HCT116 (cell line): ENCODE data around the gene FBN1. TPM values are rescaled to one million over a fixed set of nuclear protein-coding genes. Genes with fewer than 3 reads are reported as not detected.

Source experiments
- ATAC-seq: fragments of 200-7000 bp; cut with Tn5 transposase; 2 replicates; pipeline ENCODE4 v1.9.1; 2020; ENCODE audit warnings: mild to moderate bottlenecking, moderate library complexity
- BruUV-seq: library from RNA; stranded (reverse); fragments of 400-500 nt; replicated peaks from 2 replicates; lab custom pipeline; 2021; lab: Mats Ljungman, UMichigan
- CTCF ChIA-PET: fragments of 300-600 bp; sonication (Branson Sonifier 250); formaldehyde crosslinking; loops from one replicate; lab custom pipeline; 2021; ENCODE audit warnings: antibody characterized with exemption; lab: Charles Lee
- POLR2A ChIA-PET: fragments of 300-600, 350-600 bp; sonication (Branson Sonifier 250); formaldehyde crosslinking; loops from one replicate; lab custom pipeline; 2021; ENCODE audit warnings: antibody characterized with exemption; lab: Charles Lee
- RAD21 ChIA-PET, 2 experiments: fragments of 300-600 bp; sonication (Branson Sonifier 250); formaldehyde crosslinking; loops; one replicate each; lab custom pipeline; 2023; ENCODE audit warnings: low total read pairs in 2 of 2; ENCODE audit not compliant: uncharacterized antibody in 2 of 2, unreplicated experiment in 2 of 2, low non-redundant PET in 1 of 2; lab: Charles Lee
- DNase-seq: peaks from one replicate; pipeline ENCODE4 v3.0.0-alpha.2; 2010; ENCODE audit warnings: low read depth, low spot score
- H2AFZ ChIP-seq: fragments of 200-600 bp; shearing (Covaris generic), sonication (generic); 2 replicates; pipeline ENCODE4 v1.6.1; 2017; ENCODE audit warnings: low read depth, mixed run types, mixed read lengths, antibody characterized with exemption, low read length; ENCODE audit not compliant: poor library complexity, severe bottlenecking
- H3K27ac ChIP-seq: 2 replicates; pipeline ENCODE4 v1.5.1; 2012; ENCODE audit warnings: low read depth, low read length
- H3K27me3 ChIP-seq: fragments of 200-600 bp; sonication (generic); 2 replicates; pipeline ENCODE4 v1.6.1; 2016; ENCODE audit warnings: mixed run types, low read length, mixed read lengths; ENCODE audit not compliant: insufficient read depth
- H3K36me3 ChIP-seq, 2 experiments: fragments of 200-500 bp in 1 of 2; fragments of 200-600 bp in 1 of 2; sonication (Bioruptor generic) in 1 of 2; sonication (generic) in 1 of 2; 2 replicates each; pipeline versions ENCODE4 v1.5.1 to v1.6.1; 2014 to 2016; ENCODE audit warnings: low read length in 2 of 2, inconsistent platforms in 1 of 2, mixed read lengths in 1 of 2, mixed run types in 1 of 2; ENCODE audit not compliant: insufficient read depth in 2 of 2, control insufficient read depth in 1 of 2
- H3K4me1 ChIP-seq, 2 experiments: fragments of 200-600 bp in 1 of 2; sonication (generic) in 1 of 2; 2 replicates each; pipeline versions ENCODE4 v1.5.1 to v1.6.1; 2012 to 2017; ENCODE audit warnings: low read length in 2 of 2, inconsistent platforms in 1 of 2, mild to moderate bottlenecking in 1 of 2, mixed read lengths in 1 of 2, mixed run types in 1 of 2, moderate library complexity in 1 of 2; ENCODE audit not compliant: insufficient read depth in 2 of 2, control insufficient read depth in 1 of 2
- H3K4me2 ChIP-seq: fragments of 200-600 bp; sonication (generic); 2 replicates; pipeline ENCODE4 v1.6.1; 2017; ENCODE audit warnings: mixed run types, low read length, mixed read lengths
- H3K4me3 ChIP-seq, 2 experiments: fragments of 200-600 bp in 1 of 2; sonication (generic) in 1 of 2; replicated peaks in 1 of 2; 2 replicates each; pipeline ENCODE4 v1.5.1; 2011 to 2016; ENCODE audit warnings: low read length in 2 of 2, control low read depth in 1 of 2, low read depth in 1 of 2, mild to moderate bottlenecking in 1 of 2, mixed read lengths in 1 of 2, mixed run types in 1 of 2
- H3K79me2 ChIP-seq: fragments of 200-600 bp; sonication (generic); 2 replicates; pipeline ENCODE4 v1.6.1; 2017; ENCODE audit warnings: mild to moderate bottlenecking, mixed run types, low read length, moderate library complexity, mixed read lengths; ENCODE audit not compliant: insufficient read depth
- H3K9ac ChIP-seq: fragments of 200-600 bp; sonication (generic); 2 replicates; pipeline ENCODE4 v1.6.1; 2016; ENCODE audit warnings: low read length, mixed read lengths
- H3K9me2 ChIP-seq: fragments of 200-600 bp; sonication (generic), shearing (Covaris generic); 2 replicates; pipeline ENCODE4 v1.6.1; 2017; ENCODE audit warnings: mixed run types, mild to moderate bottlenecking, moderate library complexity; ENCODE audit not compliant: insufficient read depth
- H3K9me3 ChIP-seq, 2 experiments: fragments of 200-500 bp in 1 of 2; fragments of 200-600 bp in 1 of 2; sonication (Bioruptor generic) in 1 of 2; sonication (generic) in 1 of 2; 2 replicates each; pipeline ENCODE4 v1.6.1; 2014 to 2017; ENCODE audit warnings: low read length in 2 of 2, mixed read lengths in 2 of 2, inconsistent platforms in 1 of 2, low read depth in 1 of 2, mild to moderate bottlenecking in 1 of 2, mixed run types in 1 of 2, moderate library complexity in 1 of 2; ENCODE audit not compliant: control insufficient read depth in 1 of 2, insufficient read depth in 1 of 2
- H4K20me1 ChIP-seq: fragments of 200-600 bp; sonication (generic), shearing (Covaris generic); 2 replicates; pipeline ENCODE4 v1.6.1; 2017; ENCODE audit warnings: mixed run types, mild to moderate bottlenecking, moderate library complexity; ENCODE audit not compliant: insufficient read depth
- CBX3 ChIP-seq: IDR thresholded peaks from 2 replicates; pipeline ENCODE4 v1.6.1; 2012; ENCODE audit warnings: low read depth
- ELF1 ChIP-seq: IDR thresholded peaks from 2 replicates; pipeline ENCODE4 v1.6.1; 2012; ENCODE audit warnings: low read depth, borderline replicate concordance
- EZH2 ChIP-seq: fragments of 200-600 bp; sonication (generic); IDR thresholded peaks from 2 replicates; pipeline ENCODE4 v1.6.1; 2017; ENCODE audit warnings: antibody characterized with exemption, mixed run types
- EZH2phosphoT487 ChIP-seq: fragments of 200-600 bp; IDR thresholded peaks from 2 replicates; pipeline ENCODE4 v1.6.1; 2018; ENCODE audit warnings: antibody characterized with exemption, borderline replicate concordance
- JUND ChIP-seq: IDR thresholded peaks from 2 replicates; pipeline ENCODE4 v1.6.1; 2012
- RAD21 ChIP-seq: IDR thresholded peaks from 2 replicates; pipeline ENCODE4 v1.6.1; 2012; ENCODE audit warnings: low read depth, mild to moderate bottlenecking
- SIN3A ChIP-seq: IDR thresholded peaks from 2 replicates; pipeline ENCODE4 v1.6.1; 2012; ENCODE audit warnings: low read depth
- SRF ChIP-seq: IDR thresholded peaks from 2 replicates; pipeline ENCODE4 v1.6.1; 2012; ENCODE audit warnings: low read depth
- TCF7L2 ChIP-seq: IDR thresholded peaks from 2 replicates; pipeline ENCODE4 v1.7.0; 2011; ENCODE audit warnings: borderline replicate concordance, inconsistent platforms; ENCODE audit not compliant: insufficient read depth, insufficient read length; ENCODE audit errors: extremely low read depth
- ZBTB33 ChIP-seq: IDR thresholded peaks from 2 replicates; pipeline ENCODE4 v1.6.1; 2011; ENCODE audit warnings: mild to moderate bottlenecking, low read length, moderate library complexity; ENCODE audit not compliant: insufficient replicate concordance; ENCODE audit errors: extremely low read depth
- intact Hi-C: fragments of 100-400 bp; cut with micrococcal nuclease; formaldehyde crosslinking; loops from 2 replicates; pipeline ENCODE4 v1.10.0; 2022
- total RNA-seq: library from RNA; stranded (reverse); gene quantifications from one replicate; pipeline ENCODE4 v1.2.1, GENCODE V29; 2021; ENCODE audit not compliant: unreplicated experiment
- TF ChIP-seq, protein P1 (sequence below): IDR thresholded peaks from 2 replicates; pipeline ENCODE4 v1.6.1; 2012; ENCODE audit warnings: low read depth
- TF ChIP-seq, protein P2 (sequence below), 3 experiments: fragments of 200-600 bp in 1 of 3; sonication (generic) in 1 of 3; IDR thresholded peaks in 2 of 3; conservative IDR thresholded peaks in 1 of 3; 2 replicates each; pipeline ENCODE4 v1.5.1; 2012 to 2017; ENCODE audit warnings: low read depth in 2 of 3, low read length in 2 of 3, antibody characterized with exemption in 1 of 3, borderline replicate concordance in 1 of 3, control low read depth in 1 of 3, mild to moderate bottlenecking in 1 of 3, mixed read lengths in 1 of 3, mixed run types in 1 of 3, moderate library complexity in 1 of 3; ENCODE audit not compliant: insufficient read depth in 1 of 3

FBN1 gene
- total RNA-seq, 1 experiment from 2014 or later: 1.7 TPM

GRCh38 chr15:48653216-48653615 is 7.7 kb upstream of the FBN1 start (continued):
- TF ChIP-seq, protein P1, sequence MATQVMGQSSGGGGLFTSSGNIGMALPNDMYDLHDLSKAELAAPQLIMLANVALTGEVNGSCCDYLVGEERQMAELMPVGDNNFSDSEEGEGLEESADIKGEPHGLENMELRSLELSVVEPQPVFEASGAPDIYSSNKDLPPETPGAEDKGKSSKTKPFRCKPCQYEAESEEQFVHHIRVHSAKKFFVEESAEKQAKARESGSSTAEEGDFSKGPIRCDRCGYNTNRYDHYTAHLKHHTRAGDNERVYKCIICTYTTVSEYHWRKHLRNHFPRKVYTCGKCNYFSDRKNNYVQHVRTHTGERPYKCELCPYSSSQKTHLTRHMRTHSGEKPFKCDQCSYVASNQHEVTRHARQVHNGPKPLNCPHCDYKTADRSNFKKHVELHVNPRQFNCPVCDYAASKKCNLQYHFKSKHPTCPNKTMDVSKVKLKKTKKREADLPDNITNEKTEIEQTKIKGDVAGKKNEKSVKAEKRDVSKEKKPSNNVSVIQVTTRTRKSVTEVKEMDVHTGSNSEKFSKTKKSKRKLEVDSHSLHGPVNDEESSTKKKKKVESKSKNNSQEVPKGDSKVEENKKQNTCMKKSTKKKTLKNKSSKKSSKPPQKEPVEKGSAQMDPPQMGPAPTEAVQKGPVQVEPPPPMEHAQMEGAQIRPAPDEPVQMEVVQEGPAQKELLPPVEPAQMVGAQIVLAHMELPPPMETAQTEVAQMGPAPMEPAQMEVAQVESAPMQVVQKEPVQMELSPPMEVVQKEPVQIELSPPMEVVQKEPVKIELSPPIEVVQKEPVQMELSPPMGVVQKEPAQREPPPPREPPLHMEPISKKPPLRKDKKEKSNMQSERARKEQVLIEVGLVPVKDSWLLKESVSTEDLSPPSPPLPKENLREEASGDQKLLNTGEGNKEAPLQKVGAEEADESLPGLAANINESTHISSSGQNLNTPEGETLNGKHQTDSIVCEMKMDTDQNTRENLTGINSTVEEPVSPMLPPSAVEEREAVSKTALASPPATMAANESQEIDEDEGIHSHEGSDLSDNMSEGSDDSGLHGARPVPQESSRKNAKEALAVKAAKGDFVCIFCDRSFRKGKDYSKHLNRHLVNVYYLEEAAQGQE: no peak
- TF ChIP-seq, protein P2, sequence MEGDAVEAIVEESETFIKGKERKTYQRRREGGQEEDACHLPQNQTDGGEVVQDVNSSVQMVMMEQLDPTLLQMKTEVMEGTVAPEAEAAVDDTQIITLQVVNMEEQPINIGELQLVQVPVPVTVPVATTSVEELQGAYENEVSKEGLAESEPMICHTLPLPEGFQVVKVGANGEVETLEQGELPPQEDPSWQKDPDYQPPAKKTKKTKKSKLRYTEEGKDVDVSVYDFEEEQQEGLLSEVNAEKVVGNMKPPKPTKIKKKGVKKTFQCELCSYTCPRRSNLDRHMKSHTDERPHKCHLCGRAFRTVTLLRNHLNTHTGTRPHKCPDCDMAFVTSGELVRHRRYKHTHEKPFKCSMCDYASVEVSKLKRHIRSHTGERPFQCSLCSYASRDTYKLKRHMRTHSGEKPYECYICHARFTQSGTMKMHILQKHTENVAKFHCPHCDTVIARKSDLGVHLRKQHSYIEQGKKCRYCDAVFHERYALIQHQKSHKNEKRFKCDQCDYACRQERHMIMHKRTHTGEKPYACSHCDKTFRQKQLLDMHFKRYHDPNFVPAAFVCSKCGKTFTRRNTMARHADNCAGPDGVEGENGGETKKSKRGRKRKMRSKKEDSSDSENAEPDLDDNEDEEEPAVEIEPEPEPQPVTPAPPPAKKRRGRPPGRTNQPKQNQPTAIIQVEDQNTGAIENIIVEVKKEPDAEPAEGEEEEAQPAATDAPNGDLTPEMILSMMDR (IDR thresholded peaks at IDR 0.05 in 2 of 3, conservative IDR thresholded peaks at IDR 0.05 in 1 of 3; ENCODE audit: borderline replicate concordance in 1 of 3, insufficient read depth in 1 of 3, low read depth in 2 of 3, low read length in 2 of 3): no peak
- TF ChIP-seq EZH2phosphoT487: no peak
- TF ChIP-seq SIN3A: no peak
- TF ChIP-seq CBX3: no peak
- TF ChIP-seq ELF1: no peak
- TF ChIP-seq TCF7L2: no peak

- ATAC-seq (no peak), DNase-seq (no peak)
- POLR2A ChIA-PET: no interaction called here
- intact Hi-C loops: no loop called here
- Histone ChIP-seq H3K27me3 (no peaks in the 10 kb centered on the region), H2AFZ (no peak overlapping the region), H3K4me2 (no peak overlapping the region), H3K79me2 (no peaks in the 10 kb centered on the region), H4K20me1 (no peaks in the 10 kb centered on the region), H3K9me3 (no peaks in the 10 kb centered on the region), H3K4me3 (no peak overlapping the region), H3K9me2 (no peaks in the 10 kb centered on the region; the same call in 1 of the 2 replicates), H3K4me1 (no peaks in the 10 kb centered on the region), H3K36me3 (no peaks in the 10 kb centered on the region), H3K27ac (no peak overlapping the region), H3K9ac (no peak overlapping the region)
- CTCF ChIA-PET: no interaction called here
- RAD21 ChIA-PET: no interaction called here
- no TSS peak for BruUV-seq
- TF ChIP-seq, protein P1: no peak
- TF ChIP-seq ZBTB33 (no peak), JUND (no peak), TCF7L2 (no peak), RAD21 (no peak), EZH2 (no peak), SRF (no peak), ELF1 (no peak)
Measured at GRCh38 chr15:48652510-48653076, 7.1 kb upstream of the FBN1 start.
